PC-9 (cell line): ENCODE results near the gene KLC4.
A peak's percentile ranks its signal among the peaks of the same experiment; 100 is the strongest.

ENCODE experiments used
- CTCF ChIP-seq: fragments of 200-600 bp; sonication (generic); conservative IDR thresholded peaks from 2 replicates; pipeline ENCODE4 v1.6.1; 2017; ENCODE audit warnings: mixed run types, antibody characterized with exemption, mild to moderate bottlenecking, moderate library complexity
- EZH2 ChIP-seq: fragments of 200-600 bp; sonication (generic); IDR thresholded peaks from 2 replicates; pipeline ENCODE4 v1.8.0; 2017; ENCODE audit warnings: antibody characterized with exemption, low read depth

GRCh38 chr6:43053545-43054205, 5.8 kb upstream of the KLC4 start, which contains the start of gene CUL7:
- TF ChIP-seq CTCF, result 0 out of 2 replicates have a peak, but pooled peaks have one; percentile 15
- no peak for TF ChIP-seq EZH2
